ENCODE measurements around the gene PARP16.
A peak's percentile ranks its signal among the peaks of the same experiment; 100 is the strongest.

PARP16 gene

GRCh38 chr15:65311760-65312159 lies 25.1 kb upstream of the PARP16 start:
- no peak for DNase-seq (ENCODE audit: low read depth)

DNA sequence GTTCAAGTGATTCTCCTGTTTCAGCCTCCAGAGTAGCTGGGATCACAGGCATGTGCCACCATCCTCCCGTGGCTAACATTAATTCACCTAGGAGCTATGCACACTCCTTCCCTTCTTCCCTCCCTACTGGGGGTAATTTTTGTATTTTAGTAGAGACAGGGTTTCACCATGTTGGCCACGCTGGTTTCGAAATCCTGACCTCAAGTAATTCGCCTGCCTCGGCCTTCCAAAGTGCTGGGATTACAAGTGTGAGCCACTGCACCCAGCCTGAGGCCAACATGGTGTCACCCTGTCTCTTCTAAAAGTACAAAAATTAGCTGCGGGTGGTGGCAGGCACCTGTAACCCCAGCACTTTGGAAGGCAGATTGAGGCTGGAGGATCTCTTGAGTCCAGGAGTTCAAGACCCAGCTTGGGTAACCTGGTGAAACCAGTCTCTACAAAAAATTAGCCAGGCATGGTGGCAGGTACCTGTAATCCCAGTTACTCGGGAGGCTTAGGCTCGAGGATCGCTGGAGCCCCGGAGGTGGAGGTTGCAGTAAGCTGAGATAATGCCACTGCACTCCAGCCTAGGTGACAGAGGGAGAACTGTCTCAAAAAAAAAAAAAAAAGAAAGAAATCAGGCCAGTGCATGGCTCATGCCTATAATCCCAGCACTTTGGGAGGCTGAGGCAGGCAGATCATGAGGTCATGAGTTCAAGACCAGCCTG lies 23.9 kb upstream of the PARP16 start:
- DNase-seq (ENCODE audit: low read depth) = no peak

- DNase-seq (ENCODE audit: low read depth) = no peak
Observed at GRCh38 chr15:65309882-65310418, 23.3 kb upstream of the PARP16 start.

GRCh38 chr15:65307978-65308377 lies 21.3 kb upstream of the PARP16 start:
- DNase-seq (ENCODE audit: low read depth) = no peak

- no peak for DNase-seq (ENCODE audit: low read depth)
Observed at GRCh38 chr15:65306551-65306950, 19.9 kb upstream of the PARP16 start.

DNA sequence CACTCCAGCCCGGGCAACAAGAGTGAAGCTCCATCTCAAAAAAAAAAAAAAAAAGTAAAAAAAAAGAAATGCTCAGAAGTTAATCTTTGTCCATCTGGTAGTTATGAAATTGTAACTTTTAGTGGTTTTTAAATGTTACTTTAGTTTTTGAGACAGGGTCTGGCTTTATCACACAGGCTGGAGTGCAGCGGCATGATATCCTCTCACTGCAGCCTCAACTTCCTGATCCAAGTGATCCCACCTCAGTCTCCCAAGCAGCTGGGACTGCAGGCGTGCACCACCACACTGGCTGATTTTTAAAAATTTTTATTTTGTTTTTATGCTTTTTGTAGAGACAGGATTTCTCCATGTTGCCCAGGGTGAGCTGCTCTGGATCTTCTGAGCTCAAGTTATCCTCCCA lies 19.1 kb upstream of the PARP16 start:
- DNase-seq (ENCODE audit: low read depth) = no peak

- DNase-seq (ENCODE audit: low read depth) = no peak
Observed at GRCh38 chr15:65305150-65305758, 18.6 kb upstream of the PARP16 start.

GRCh38 chr15:65304381-65305149 lies 17.9 kb upstream of the PARP16 start, which contains the start of gene RNU5B-1:
Gene RNU5B-1 (plus strand): TSS chr15:65304677.
- peak; percentile 76 for DNase-seq (ENCODE audit: low read depth)

DNA sequence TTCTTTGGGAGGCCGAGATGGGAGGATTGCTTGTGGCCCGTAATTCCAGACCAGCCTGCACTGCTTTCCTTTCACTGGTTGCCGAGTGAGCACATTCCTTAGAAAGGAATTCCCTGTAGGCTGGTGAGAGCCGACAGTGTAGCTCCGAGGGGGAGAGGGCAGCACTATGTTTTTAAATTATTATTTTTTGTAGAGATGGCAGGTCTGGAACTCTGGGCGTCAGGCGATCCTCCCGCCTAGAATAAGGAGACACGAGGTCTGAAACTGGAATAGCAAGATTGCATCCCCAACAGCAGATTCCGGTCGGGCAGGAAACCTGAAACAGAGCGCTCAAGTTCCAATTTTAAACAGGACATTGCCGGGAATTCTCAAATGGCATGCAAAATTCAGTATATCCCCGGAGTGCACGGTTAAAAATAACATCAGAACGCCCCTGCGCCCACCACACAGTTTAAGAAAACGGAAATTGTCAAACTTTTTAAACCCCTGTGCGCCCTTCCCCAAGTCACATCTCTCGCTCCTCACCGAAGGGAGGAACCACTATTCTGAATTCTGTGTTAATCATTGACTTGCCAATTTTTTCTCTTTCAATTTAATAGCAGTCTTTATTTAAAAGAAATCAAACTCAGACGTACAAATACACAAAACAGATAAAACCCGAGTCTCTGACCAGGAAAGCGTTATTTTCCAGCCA lies 17.2 kb upstream of the PARP16 start:
- no peak for DNase-seq (ENCODE audit: low read depth)

DNA sequence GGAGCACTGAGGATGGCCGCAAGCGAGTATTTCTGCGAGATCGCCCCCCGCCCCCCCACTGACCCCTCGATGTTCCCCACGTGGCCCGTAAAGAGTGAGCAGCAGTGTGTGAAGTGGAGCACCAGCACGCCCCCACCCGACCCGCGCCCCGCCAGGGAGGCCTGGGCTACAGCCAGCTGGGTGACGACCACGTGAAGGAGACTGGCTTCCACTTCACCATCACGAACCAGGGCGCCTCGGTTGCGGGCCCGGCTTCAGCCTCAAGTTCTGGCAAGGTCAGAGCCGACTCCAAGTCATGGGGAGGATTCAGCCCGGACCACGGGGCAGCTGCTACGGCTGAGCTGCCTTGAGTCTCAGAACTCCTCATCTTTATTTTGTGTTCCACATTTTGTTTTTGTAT lies 15.4 kb upstream of the PARP16 start:
- DNase-seq (ENCODE audit: low read depth) = no peak

- DNase-seq (ENCODE audit: low read depth) = no peak
Observed at GRCh38 chr15:65300924-65301441, 14.3 kb upstream of the PARP16 start.

DNA sequence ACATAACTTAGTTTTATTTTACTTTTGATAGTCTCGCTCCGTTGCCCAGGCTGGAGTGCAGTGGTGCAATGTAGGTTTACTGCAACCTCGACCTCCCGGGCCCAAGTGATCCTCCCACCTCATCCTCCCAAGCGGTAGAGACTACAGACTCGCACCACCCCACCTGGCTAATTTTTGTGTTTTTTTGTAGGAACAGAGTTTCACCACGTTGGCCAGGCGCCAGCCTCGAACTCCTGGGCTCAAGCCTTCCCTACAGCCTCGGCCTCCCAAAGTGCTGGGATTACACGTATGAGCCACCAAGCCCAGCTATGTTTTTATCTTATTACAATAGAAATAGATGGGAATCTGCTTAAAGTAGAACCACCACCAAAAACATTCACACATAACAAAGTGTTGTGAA lies 12.0 kb upstream of the PARP16 start:
- no peak for DNase-seq (ENCODE audit: low read depth)

- no peak for DNase-seq (ENCODE audit: low read depth)
Observed at GRCh38 chr15:65292938-65293518, 6.3 kb upstream of the PARP16 start.

- no peak for DNase-seq (ENCODE audit: low read depth)
Observed at GRCh38 chr15:65290228-65290627, 3.5 kb upstream of the PARP16 start.

DNA sequence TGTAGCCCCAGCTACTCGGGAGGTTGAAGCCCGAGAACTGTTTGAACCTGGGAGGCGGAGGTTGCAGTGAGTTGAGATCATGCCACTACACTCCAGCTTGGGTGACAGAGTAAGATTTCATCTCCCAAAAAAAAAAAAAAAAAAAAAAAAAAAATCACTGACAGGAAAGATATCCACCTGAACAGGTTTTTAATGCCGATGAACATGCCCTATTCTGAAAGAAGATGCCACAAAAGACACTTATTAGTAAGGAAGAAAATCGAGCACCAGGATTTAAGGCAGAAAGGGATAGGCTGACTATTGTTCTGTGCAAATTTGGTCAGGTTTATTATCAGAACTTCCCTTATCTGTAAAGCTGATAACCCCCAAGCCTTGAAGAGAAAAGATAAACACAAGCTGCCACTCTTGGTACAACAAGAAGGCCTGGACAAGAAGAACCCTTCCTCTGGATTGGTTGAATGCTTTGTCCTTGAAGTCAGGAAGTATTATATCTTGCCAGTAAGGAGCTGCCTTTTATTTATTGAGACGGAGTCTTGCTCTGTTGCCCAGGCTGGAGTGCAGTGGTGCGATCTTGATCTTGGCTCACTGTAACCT lies 2.7 kb upstream of the PARP16 start:
- no peak for DNase-seq (ENCODE audit: low read depth)

DNA sequence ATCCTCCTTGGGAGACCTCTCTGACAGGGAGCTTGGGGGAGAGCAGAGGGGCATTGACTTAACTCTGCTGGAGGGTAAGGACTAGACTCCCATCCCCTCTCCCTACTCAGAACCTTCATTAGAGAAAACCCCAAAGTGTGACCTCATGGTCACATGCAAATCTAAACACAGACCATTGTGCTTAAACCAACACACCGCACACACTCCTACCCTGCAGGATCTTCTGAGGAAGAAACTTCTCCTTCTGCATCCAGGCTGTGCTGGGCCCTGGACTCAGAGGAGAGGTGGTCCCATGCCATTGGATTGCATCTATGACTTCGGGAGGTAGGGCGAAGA lies 805 bp upstream of the PARP16 start:
- no peak for DNase-seq (ENCODE audit: low read depth)

DNA sequence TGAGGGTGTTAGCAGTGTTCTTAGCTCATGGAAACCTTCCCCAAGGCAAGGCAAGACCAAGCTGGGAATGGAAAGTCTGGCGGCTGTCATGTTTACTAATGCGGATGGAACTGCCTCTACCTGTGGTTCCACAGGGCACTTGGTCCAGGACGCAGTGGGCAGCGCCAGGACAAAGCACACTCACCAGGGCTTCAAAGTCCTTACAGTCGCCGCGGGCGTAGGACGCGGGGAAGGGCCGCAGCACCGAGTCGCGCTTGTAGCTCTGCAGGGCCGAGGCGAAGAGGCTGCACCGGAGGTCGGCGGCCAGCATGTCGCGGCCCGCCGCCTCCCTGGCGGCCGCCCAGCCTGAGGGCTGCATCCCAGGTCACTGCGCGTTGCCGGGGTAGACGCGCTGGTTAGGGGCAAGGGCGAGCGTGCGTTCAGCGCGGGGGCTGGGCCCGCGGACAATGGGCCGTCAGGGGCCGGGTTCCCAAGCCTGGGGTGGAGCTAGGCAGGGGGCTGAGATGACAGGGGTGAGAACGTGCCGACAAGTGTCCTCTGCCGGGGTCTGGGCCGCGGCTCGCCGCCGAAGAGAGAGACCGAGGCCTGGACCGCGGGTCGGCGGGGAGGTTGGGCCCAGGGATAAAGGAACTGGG lies 497 bp downstream of the PARP16 start:
- no peak for DNase-seq (ENCODE audit: low read depth)

DNA sequence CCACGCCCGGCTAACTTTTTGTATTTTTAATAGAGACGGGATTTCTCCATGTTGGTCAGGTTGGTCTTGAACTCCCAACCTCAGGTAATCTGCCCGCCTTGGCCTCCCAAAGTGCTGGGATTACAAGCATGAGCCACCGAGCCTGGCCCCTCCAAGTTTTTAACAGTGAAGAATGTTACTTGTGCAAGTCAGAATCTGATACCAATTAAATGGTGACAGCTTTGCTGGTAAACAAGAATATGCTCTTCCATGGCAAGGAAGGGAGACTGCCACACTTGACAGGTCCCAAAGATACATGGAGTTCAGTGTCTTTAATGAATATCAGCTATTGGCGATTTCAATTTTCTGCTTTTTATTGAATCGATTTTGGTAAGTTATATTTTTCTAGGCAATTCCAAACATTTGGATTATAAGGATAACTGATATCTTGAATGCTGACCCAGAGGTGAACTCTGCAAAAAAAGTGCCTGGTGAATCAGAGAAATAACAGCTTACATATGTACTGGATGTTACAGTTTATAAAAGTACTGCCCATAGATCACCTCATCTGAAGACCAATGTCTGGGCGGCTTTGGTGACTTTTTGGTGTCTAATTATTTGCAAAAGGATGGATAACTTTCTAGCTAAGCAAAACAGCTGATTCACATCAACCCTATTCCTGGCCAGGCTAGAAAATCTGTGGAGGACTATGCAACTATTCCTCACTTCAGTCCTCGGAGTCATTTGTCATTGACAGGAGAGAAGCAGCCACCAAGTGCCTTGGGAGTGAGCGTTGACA lies 1.2 kb downstream of the PARP16 start:
- no peak for DNase-seq (ENCODE audit: low read depth)

GRCh38 chr15:65278480-65278879 lies 8.2 kb downstream of the PARP16 start:
- DNase-seq (ENCODE audit: low read depth) = no peak

DNA sequence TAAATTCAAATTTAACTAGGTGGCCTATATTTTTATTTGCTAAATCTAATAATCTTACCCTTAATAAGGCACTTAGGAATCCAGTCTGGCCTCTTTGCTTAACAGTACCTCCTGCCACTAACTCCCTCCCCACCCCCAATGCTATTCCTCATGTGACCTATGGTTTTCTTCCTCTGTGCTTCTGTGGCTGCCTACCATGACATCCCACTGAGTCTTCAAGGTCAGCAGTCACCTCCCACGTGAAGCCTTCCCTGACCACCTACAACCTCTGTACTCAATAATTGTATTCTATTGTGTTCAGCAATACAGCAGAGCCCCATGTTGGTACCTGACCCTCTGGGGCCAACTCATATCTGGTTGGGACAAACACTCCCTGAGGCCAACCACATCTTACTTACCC lies 9.7 kb downstream of the PARP16 start:
- no peak for DNase-seq (ENCODE audit: low read depth)
